SK-N-SH treated with all-trans-retinoic acid at 6 μM for 48 hours (cell line): Measurements from ENCODE around the gene SLC1A6.

ENCODE experiments used
- ATAC-seq: fragments of 200-7000 bp; cut with Tn5 transposase; 3 replicates; pipeline ENCODE4 v1.9.1; 2020; ENCODE audit warnings: mild to moderate bottlenecking, moderate library complexity
- ARNTL ChIP-seq: fragments of 450-650 bp; formaldehyde crosslinking; IDR thresholded peaks from 2 replicates; pipeline ENCODE4 v1.5.0; 2020; ENCODE audit warnings: low read depth, mild to moderate bottlenecking, moderate library complexity, borderline replicate concordance
- BACH2 ChIP-seq: fragments of 250-450 bp; sonication (Bioruptor Pico); IDR thresholded peaks from 2 replicates; pipeline ENCODE4 v1.9.0; 2021; ENCODE audit warnings: mild to moderate bottlenecking, borderline replicate concordance
- CSDC2 ChIP-seq: fragments of 250-450 bp; sonication (Bioruptor Pico); IDR thresholded peaks from 2 replicates; pipeline ENCODE4 v1.5.0; 2020; ENCODE audit warnings: mild to moderate bottlenecking, moderate library complexity
- ESRRG ChIP-seq: fragments of 250-450 bp; sonication (Bioruptor Pico); IDR thresholded peaks from 2 replicates; pipeline ENCODE4 v1.6.1; 2021; ENCODE audit warnings: mild to moderate bottlenecking
- GLIS3 ChIP-seq: fragments of 250-450 bp; sonication (Bioruptor Pico); IDR thresholded peaks from 2 replicates; pipeline ENCODE4 v1.5.0; 2020; ENCODE audit warnings: mild to moderate bottlenecking, moderate library complexity
- ISL1 ChIP-seq: fragments of 250-450 bp; sonication (Bioruptor Pico); IDR thresholded peaks from 2 replicates; pipeline ENCODE4 v2.1.2; 2022; ENCODE audit warnings: mild to moderate bottlenecking, moderate library complexity
- OSR1 ChIP-seq: fragments of 250-450 bp; sonication (Bioruptor Pico); IDR thresholded peaks from 2 replicates; pipeline ENCODE4 v1.8.0; 2022; ENCODE audit warnings: moderate library complexity, mild to moderate bottlenecking, inconsistent platforms
- PPARA ChIP-seq: fragments of 250-450 bp; sonication (Bioruptor Pico); IDR thresholded peaks from 2 replicates; pipeline ENCODE4 v1.5.0; 2020; ENCODE audit warnings: mild to moderate bottlenecking, borderline replicate concordance
- RARB ChIP-seq: fragments of 250-450 bp; sonication (Bioruptor Pico); IDR thresholded peaks from 2 replicates; pipeline ENCODE4 v1.8.0; 2021; ENCODE audit warnings: mild to moderate bottlenecking, moderate library complexity
- SNAI2 ChIP-seq: fragments of 250-450 bp; sonication (Bioruptor Pico); IDR thresholded peaks from 2 replicates; pipeline ENCODE4 v1.5.0; 2020; ENCODE audit warnings: mild to moderate bottlenecking, moderate library complexity
- TCF4 ChIP-seq: fragments of 250-450 bp; sonication (Bioruptor Pico); IDR thresholded peaks from 2 replicates; pipeline ENCODE4 v1.8.0; 2021; ENCODE audit warnings: mild to moderate bottlenecking, moderate library complexity, borderline replicate concordance
- TOX ChIP-seq: fragments of 250-450 bp; sonication (Bioruptor Pico); IDR thresholded peaks from 2 replicates; pipeline ENCODE4 v1.8.0; 2021; ENCODE audit warnings: mild to moderate bottlenecking, moderate library complexity, borderline replicate concordance
- ZC3H10 ChIP-seq: fragments of 250-450 bp; sonication (Bioruptor Pico); IDR thresholded peaks from 2 replicates; pipeline ENCODE4 v1.5.1; 2021; ENCODE audit warnings: mild to moderate bottlenecking, moderate library complexity
- ZFP3 ChIP-seq: fragments of 250-450 bp; sonication (Bioruptor Pico); IDR thresholded peaks from 2 replicates; pipeline ENCODE4 v1.5.0; 2020; ENCODE audit warnings: mild to moderate bottlenecking, moderate library complexity
- ZFP30 ChIP-seq: fragments of 450-650 bp; formaldehyde crosslinking; IDR thresholded peaks from 2 replicates; pipeline ENCODE4 v1.5.0; 2022; ENCODE audit warnings: mild to moderate bottlenecking, moderate library complexity
- ZNF565 ChIP-seq: fragments of 450-650 bp; formaldehyde crosslinking; conservative IDR thresholded peaks from 2 replicates; pipeline ENCODE4 v1.5.0; 2020; ENCODE audit warnings: low read depth, mild to moderate bottlenecking, moderate library complexity
- ZNF70 ChIP-seq: fragments of 450-650 bp; formaldehyde crosslinking; IDR thresholded peaks from 2 replicates; pipeline ENCODE4 v1.5.0; 2020; ENCODE audit warnings: mild to moderate bottlenecking, moderate library complexity
- ZNF8 ChIP-seq: fragments of 450-650 bp; formaldehyde crosslinking; IDR thresholded peaks from 2 replicates; pipeline ENCODE4 v1.5.0; 2020; ENCODE audit warnings: mild to moderate bottlenecking, moderate library complexity
- TF ChIP-seq, protein P1 (sequence below): fragments of 250-450 bp; sonication (Bioruptor Pico); IDR thresholded peaks from 2 replicates; pipeline ENCODE4 v1.5.0; 2020; ENCODE audit warnings: mild to moderate bottlenecking, moderate library complexity
- TF ChIP-seq, protein P2 (sequence below): fragments of 250-450 bp; sonication (Bioruptor Pico); IDR thresholded peaks from 2 replicates; pipeline ENCODE4 v1.5.1; 2021; ENCODE audit warnings: mild to moderate bottlenecking, moderate library complexity
- TF ChIP-seq, protein P3 (sequence below): fragments of 250-450 bp; sonication (Bioruptor Pico); IDR thresholded peaks from 2 replicates; pipeline ENCODE4 v1.8.0; 2021; ENCODE audit warnings: low read depth, mild to moderate bottlenecking, moderate library complexity, borderline replicate concordance
- TF ChIP-seq, protein P4 (sequence below): fragments of 250-450 bp; sonication (Bioruptor Pico); IDR thresholded peaks from 2 replicates; pipeline ENCODE4 v1.5.1; 2020; ENCODE audit warnings: low read depth, mild to moderate bottlenecking, moderate library complexity

The SLC1A6 gene

DNA sequence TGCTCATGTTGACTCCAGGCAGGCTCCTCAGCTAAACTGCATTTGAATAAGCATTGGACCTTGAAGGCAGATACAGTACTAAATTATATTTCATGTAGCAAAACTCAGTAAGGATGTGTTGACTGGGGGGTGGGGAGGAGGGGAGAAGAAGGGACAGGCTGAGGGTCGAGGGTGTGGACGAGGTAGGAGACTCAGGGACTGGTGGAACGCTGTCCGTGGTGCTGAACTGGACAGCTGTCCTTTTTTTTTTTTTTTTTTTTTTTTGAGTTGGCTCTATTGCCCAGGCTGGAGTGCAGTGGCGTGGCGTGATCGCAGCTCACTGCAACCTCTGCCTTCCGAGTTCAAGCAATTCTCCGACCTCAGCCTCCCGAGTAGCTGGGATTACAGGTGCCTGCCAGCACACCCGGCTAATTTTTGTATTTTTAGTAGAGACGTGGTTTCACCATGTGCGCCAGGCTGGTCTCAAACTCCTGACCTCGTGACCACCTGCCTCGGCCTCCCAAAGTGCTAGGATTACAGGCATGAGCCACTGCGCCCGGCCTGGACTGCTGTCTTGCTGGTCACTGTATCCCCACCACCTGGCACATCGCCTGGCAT is 36.4 kb upstream of the SLC1A6 start:
- no peak for ATAC-seq
- TF ChIP-seq ZNF565 (no peak), OSR1 (no peak), BACH2 (CRISPR knock-in tag) (no peak), RARB (CRISPR knock-in tag) (no peak), ZNF70 (CRISPR knock-in tag) (no peak), TCF4 (CRISPR knock-in tag) (no peak), ARNTL (CRISPR knock-in tag) (no peak), PPARA (CRISPR knock-in tag) (no peak), ZFP30 (no peak), GLIS3 (no peak)
- TF ChIP-seq, protein P1, sequence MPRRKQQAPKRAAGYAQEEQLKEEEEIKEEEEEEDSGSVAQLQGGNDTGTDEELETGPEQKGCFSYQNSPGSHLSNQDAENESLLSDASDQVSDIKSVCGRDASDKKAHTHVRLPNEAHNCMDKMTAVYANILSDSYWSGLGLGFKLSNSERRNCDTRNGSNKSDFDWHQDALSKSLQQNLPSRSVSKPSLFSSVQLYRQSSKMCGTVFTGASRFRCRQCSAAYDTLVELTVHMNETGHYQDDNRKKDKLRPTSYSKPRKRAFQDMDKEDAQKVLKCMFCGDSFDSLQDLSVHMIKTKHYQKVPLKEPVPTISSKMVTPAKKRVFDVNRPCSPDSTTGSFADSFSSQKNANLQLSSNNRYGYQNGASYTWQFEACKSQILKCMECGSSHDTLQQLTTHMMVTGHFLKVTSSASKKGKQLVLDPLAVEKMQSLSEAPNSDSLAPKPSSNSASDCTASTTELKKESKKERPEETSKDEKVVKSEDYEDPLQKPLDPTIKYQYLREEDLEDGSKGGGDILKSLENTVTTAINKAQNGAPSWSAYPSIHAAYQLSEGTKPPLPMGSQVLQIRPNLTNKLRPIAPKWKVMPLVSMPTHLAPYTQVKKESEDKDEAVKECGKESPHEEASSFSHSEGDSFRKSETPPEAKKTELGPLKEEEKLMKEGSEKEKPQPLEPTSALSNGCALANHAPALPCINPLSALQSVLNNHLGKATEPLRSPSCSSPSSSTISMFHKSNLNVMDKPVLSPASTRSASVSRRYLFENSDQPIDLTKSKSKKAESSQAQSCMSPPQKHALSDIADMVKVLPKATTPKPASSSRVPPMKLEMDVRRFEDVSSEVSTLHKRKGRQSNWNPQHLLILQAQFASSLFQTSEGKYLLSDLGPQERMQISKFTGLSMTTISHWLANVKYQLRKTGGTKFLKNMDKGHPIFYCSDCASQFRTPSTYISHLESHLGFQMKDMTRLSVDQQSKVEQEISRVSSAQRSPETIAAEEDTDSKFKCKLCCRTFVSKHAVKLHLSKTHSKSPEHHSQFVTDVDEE (CRISPR knock-in tag): no peak
- TF ChIP-seq, protein P2, sequence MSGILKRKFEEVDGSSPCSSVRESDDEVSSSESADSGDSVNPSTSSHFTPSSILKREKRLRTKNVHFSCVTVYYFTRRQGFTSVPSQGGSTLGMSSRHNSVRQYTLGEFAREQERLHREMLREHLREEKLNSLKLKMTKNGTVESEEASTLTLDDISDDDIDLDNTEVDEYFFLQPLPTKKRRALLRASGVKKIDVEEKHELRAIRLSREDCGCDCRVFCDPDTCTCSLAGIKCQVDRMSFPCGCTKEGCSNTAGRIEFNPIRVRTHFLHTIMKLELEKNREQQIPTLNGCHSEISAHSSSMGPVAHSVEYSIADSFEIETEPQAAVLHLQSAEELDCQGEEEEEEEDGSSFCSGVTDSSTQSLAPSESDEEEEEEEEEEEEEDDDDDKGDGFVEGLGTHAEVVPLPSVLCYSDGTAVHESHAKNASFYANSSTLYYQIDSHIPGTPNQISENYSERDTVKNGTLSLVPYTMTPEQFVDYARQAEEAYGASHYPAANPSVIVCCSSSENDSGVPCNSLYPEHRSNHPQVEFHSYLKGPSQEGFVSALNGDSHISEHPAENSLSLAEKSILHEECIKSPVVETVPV: no peak
- TF ChIP-seq, protein P3, sequence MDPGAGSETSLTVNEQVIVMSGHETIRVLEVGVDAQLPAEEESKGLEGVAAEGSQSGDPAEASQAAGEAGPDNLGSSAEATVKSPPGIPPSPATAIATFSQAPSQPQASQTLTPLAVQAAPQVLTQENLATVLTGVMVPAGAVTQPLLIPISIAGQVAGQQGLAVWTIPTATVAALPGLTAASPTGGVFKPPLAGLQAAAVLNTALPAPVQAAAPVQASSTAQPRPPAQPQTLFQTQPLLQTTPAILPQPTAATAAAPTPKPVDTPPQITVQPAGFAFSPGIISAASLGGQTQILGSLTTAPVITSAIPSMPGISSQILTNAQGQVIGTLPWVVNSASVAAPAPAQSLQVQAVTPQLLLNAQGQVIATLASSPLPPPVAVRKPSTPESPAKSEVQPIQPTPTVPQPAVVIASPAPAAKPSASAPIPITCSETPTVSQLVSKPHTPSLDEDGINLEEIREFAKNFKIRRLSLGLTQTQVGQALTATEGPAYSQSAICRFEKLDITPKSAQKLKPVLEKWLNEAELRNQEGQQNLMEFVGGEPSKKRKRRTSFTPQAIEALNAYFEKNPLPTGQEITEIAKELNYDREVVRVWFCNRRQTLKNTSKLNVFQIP (CRISPR knock-in tag): no peak
- TF ChIP-seq, protein P4, sequence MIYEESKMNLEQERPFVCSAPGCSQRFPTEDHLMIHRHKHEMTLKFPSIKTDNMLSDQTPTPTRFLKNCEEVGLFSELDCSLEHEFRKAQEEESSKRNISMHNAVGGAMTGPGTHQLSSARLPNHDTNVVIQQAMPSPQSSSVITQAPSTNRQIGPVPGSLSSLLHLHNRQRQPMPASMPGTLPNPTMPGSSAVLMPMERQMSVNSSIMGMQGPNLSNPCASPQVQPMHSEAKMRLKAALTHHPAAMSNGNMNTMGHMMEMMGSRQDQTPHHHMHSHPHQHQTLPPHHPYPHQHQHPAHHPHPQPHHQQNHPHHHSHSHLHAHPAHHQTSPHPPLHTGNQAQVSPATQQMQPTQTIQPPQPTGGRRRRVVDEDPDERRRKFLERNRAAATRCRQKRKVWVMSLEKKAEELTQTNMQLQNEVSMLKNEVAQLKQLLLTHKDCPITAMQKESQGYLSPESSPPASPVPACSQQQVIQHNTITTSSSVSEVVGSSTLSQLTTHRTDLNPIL (CRISPR knock-in tag): no peak
- TF ChIP-seq, all 23 proteins: peak for 0

DNA sequence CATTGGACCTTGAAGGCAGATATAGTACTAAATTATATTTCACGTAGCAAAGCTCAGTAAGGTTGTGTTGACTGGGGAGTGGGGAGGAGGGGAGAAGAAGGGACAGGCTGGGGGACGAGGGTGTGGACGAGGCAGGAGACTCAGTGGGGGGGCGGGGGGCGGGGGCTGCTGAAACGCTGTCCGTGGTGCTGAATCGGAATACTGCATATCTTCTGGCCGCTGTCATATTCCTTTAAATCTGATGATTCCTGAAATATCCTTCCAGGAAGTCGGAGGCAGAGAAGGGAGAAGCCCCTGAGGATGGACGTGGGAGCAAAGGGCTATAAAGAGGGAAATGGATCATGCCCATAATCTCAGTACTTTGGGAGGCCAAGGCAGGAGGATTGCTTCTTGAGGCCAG is 34.9 kb upstream of the SLC1A6 start:
- TF ChIP-seq, protein P4 (CRISPR knock-in tag): no peak
- no peak for TF ChIP-seq RARB (CRISPR knock-in tag)
- no peak for TF ChIP-seq TCF4 (CRISPR knock-in tag)
- TF ChIP-seq PPARA (CRISPR knock-in tag): no peak
- TF ChIP-seq TOX (CRISPR knock-in tag): no peak
- TF ChIP-seq ZNF70 (CRISPR knock-in tag): no peak
- no peak for TF ChIP-seq ZFP30
- no peak for TF ChIP-seq OSR1
- TF ChIP-seq GLIS3: no peak
- no peak for TF ChIP-seq ISL1
- TF ChIP-seq ESRRG (CRISPR knock-in tag): no peak
- no peak for ATAC-seq

DNA sequence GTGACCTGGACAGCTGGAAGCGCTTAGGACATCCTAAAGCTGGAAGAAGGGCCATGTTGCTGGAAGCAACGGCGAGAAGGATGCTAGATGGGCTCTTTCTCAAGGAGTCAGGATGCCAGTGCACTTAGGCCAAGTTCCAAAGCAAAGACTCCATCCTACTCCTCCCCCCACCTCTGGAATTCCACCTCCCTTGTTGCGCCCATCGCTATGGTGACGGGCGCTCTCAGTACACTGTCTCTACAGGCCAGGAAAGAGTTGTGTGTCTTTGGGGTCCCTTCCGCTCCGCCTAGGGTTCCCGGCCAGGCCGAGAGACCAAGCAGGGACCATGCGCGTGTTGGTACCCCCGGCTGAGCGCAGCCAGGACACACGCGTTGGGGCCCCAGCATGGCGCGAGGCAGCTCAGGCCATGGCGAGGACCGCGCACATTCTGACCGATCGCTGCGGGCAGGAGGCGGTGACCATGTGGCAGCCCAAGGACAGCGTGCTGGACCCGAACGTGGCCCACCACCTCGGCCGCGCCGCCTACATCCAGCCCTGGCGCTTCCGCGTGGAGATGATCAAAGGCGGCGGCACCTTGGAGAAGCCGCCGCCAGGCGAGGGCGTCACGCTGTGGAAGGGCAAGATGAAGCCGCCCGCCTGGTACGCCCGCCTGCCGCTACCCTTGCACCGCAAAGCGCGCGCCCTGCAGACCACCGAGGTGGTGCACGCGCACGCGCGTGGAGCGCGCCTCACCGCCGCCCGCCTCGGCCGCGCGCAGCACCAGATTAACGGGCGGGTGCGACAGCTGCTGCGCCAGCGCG is 31.0 kb upstream of the SLC1A6 start:
- TF ChIP-seq CSDC2 (CRISPR knock-in tag) (no peak), TCF4 (CRISPR knock-in tag) (no peak), ZNF70 (CRISPR knock-in tag) (no peak), ZFP3 (CRISPR knock-in tag) (no peak), ZNF8 (CRISPR knock-in tag) (no peak), SNAI2 (CRISPR knock-in tag) (no peak), ESRRG (CRISPR knock-in tag) (no peak), ARNTL (CRISPR knock-in tag) (no peak), GLIS3 (no peak), ZC3H10 (CRISPR knock-in tag) (no peak)
- TF ChIP-seq, protein P2: no peak
- no peak for ATAC-seq
